ENCODE measurements around the gene NBAS.

DNA sequence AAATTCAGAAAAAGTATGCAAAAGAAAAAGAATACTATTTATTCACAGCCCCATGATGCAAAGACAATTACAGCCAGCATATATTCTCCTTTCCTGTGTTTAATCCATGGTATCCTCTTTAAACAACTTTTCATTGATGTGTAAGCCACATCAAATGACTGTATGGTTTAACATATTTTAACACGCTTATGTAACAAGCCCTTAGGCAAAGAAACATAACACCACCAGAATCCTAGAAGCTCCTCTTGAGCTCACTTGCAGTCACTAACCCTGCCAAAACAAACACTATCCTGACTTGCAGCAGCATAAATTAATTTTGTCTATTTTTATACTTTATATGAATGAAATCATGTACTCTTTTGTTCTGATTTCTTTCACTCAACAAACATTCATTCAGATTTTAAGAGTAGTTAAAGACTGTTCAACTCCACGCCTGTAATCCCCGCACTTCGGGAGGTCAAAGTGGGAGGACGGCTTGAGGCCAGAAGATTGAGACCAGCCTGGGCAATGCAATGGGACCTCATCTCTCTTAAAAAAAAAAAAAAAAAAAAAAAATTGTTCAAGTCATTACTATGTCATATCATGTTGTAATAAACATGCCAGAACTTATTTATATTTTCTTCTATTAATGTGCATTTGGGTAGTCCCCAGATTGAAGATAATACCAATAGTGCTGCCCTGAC lies 226.3 kb downstream of the NBAS start:
- TF ChIP-seq EZH2 (IDR thresholded peaks at IDR 0.05) (no peak), POLR2AphosphoS5 (IDR thresholded peaks at IDR 0.05; ENCODE audit: borderline replicate concordance, low read depth, low read length) (no peak; the same call in 1 of the 2 replicates), FOXP2 (optimal IDR thresholded peaks at IDR 0.05; ENCODE audit: control extremely low read depth, extremely low read length, insufficient read depth) (no peak)

Measured in SK-N-MC (cell line).